HFFc6 (cell line): Measurements from ENCODE around the gene CCDC148. TPM values are rescaled to one million over a fixed set of nuclear protein-coding genes. Genes with fewer than 3 reads are reported as not detected.

Experiments
- DNase-seq: peaks from one replicate; pipeline ENCODE4 v3.0.0-alpha.2; 2018
- H3K27ac Mint-ChIP-seq: 2 replicates; pipeline ENCODE4 v1.8.0; 2020; ENCODE audit warnings: mild to moderate bottlenecking, mixed read lengths
- H3K27me3 Mint-ChIP-seq: 2 replicates; pipeline ENCODE4 v1.8.0; 2021; ENCODE audit warnings: mild to moderate bottlenecking, moderate library complexity, mixed read lengths; ENCODE audit not compliant: insufficient read depth
- H3K36me3 Mint-ChIP-seq: 2 replicates; pipeline ENCODE4 v1.8.0; 2021; ENCODE audit warnings: low read depth, mixed read lengths
- H3K4me1 Mint-ChIP-seq: 2 replicates; pipeline ENCODE4 v1.8.0; 2020; ENCODE audit warnings: low read depth, mixed read lengths
- H3K4me3 Mint-ChIP-seq: 2 replicates; pipeline ENCODE4 v1.8.0; 2020; ENCODE audit warnings: mild to moderate bottlenecking, moderate library complexity, mixed read lengths
- H3K9me3 Mint-ChIP-seq: 2 replicates; pipeline ENCODE4 v1.8.0; 2020; ENCODE audit warnings: mild to moderate bottlenecking, mixed read lengths
- CTCF ChIP-seq: fragments of 200-600 bp; sonication (generic); IDR thresholded peaks from 2 replicates; pipeline ENCODE4 v1.5.0; 2021; ENCODE audit warnings: antibody characterized with exemption, mild to moderate bottlenecking
- total RNA-seq, 6 experiments: library from RNA; stranded (reverse); fragmentation: NEBNext Ultra II Directional; extraction: Animal tissue kit (Norgen Biotek cat#: 25700); gene quantifications; 2 replicates in 1 of 6; 3 replicates in 5 of 6; pipeline ENCODE4 v1.2.3, GENCODE V29; 2021

The CCDC148 gene
- total RNA-seq, 6 experiments from 2014 or later, result 0.66 to 1.3 (median 0.84) TPM

- H3K36me3 Mint-ChIP-seq, result 0 out of 2 replicates have a peak, but pooled peaks cover 5% of the 10 kb centered on the region
- no peak for DNase-seq
- H3K9me3 Mint-ChIP-seq, result no peaks in the 10 kb centered on the region
- H3K4me3 Mint-ChIP-seq, result no peak overlapping the region
- H3K27me3 Mint-ChIP-seq, result no peaks in the 10 kb centered on the region
- no peak for TF ChIP-seq CTCF
- H3K27ac Mint-ChIP-seq, result peak overlapping the region; percentile 52
- H3K4me1 Mint-ChIP-seq, result peaks cover 93% of the 10 kb centered on the region
These were observed 43.8 kb upstream of the CCDC148 start for GRCh38 chr2:158500333-158500732.

- no peak for DNase-seq
- H3K9me3 Mint-ChIP-seq, result no peaks in the 10 kb centered on the region
- 0 out of 2 replicates have a peak, but pooled peaks cover 5% of the 10 kb centered on the region for H3K36me3 Mint-ChIP-seq
- peak overlapping the region; percentile 16; the same call in 1 of the 2 replicates for H3K4me3 Mint-ChIP-seq
- H3K4me1 Mint-ChIP-seq, result peaks cover 92% of the 10 kb centered on the region
- peak overlapping the region; percentile 52 for H3K27ac Mint-ChIP-seq
- no peak for TF ChIP-seq CTCF
- H3K27me3 Mint-ChIP-seq, result no peaks in the 10 kb centered on the region
These were observed 42.8 kb upstream of the CCDC148 start for GRCh38 chr2:158499383-158499782.

GRCh38 chr2:158498749-158499136, 42.2 kb upstream of the CCDC148 start:
- 0 out of 2 replicates have a peak, but pooled peaks cover 5% of the 10 kb centered on the region for H3K36me3 Mint-ChIP-seq
- no peak overlapping the region for H3K4me3 Mint-ChIP-seq
- H3K4me1 Mint-ChIP-seq, result peaks cover 92% of the 10 kb centered on the region
- DNase-seq, result no peak
- no peak for TF ChIP-seq CTCF
- H3K27me3 Mint-ChIP-seq, result no peaks in the 10 kb centered on the region
- H3K27ac Mint-ChIP-seq, result peak overlapping the region; percentile 71
- H3K9me3 Mint-ChIP-seq, result no peaks in the 10 kb centered on the region

DNA sequence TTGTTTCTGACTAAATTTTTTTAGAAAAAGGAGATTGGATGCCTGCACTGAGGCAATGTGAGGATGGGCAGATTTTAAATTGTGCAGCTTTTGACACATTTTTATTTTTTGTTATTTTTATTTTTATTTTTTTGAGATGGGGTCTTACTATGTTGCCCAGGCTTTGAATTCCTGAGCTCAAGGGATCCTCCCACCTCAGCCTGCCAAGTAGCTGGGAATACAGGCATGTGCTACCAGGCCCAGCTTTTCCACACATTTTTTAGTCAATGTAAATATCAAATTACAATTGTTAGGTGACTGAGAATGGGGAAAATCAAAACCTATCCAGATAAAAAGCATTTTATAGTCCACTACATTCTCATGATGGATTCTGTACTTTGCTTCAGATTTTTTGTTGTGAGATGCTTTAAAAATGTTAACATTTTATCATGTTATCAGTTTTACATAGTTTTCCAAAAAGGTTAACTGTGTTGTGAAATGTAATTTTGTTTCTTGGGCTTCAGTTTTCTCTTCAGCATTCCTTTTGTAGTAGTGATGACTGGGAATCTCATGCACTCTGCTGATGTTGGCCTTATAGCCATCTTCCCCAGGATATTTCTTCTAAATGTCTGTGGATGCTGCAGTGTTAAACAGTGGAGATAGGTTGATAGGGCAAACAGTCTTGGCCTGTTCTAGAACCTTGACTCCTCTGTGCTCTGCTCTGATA, 41.6 kb upstream of the CCDC148 start:
- Mint-ChIP-seq H3K36me3 (0 out of 2 replicates have a peak, but pooled peaks cover 5% of the 10 kb centered on the region), H3K4me1 (peaks cover 92% of the 10 kb centered on the region), H3K27ac (peak overlapping the region; percentile 71), H3K4me3 (no peak overlapping the region; the same call in 1 of the 2 replicates), H3K27me3 (no peaks in the 10 kb centered on the region), H3K9me3 (no peaks in the 10 kb centered on the region)
- no peak for TF ChIP-seq CTCF
- peak; percentile 32 for DNase-seq

DNA sequence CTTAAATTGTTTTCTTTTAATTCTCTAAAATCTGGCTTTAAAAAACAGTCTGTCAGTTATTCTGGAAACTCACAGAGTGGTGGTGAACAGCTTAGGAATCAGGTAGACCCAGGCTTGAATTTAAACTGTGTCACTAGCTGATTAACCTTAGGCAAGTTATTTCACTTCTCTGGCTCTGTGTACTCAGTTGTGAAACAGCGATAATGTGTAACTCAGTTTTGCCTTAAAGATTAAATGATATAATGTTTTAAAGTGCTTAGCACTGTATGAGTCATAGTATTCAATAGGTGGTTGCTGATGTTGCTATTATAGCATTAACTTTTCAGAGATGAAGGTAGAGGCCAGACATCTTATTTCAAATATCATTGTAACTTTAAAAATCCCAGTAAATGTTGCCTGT, 40.9 kb upstream of the CCDC148 start:
- Mint-ChIP-seq H3K4me3 (no peak overlapping the region; the same call in 1 of the 2 replicates), H3K9me3 (no peaks in the 10 kb centered on the region), H3K36me3 (0 out of 2 replicates have a peak, but pooled peaks cover 5% of the 10 kb centered on the region), H3K4me1 (peaks cover 85% of the 10 kb centered on the region), H3K27ac (peak overlapping the region; percentile 65), H3K27me3 (no peaks in the 10 kb centered on the region)
- no peak for TF ChIP-seq CTCF
- DNase-seq, result peak; percentile 23
